ENCODE measurements around the gene TDRD7. TPM values are rescaled to one million over a fixed set of nuclear protein-coding genes. Genes with fewer than 3 reads are reported as not detected.

TDRD7 gene
- total and polyA plus RNA-seq, 9 of the 15 experiments (the other 6 are each of a cell fraction or from before 2014, with no cell fraction given): 2.2 to 7.7 (median 5.2) TPM

- no peak for TF ChIP-seq HLTF (IDR thresholded peaks at IDR 0.05)
Measured at GRCh38 chr9:97431549-97432143, 19.8 kb downstream of the TDRD7 start (continued).

GRCh38 chr9:97437051-97437600, 25.2 kb downstream of the TDRD7 start:
- intact Hi-C loops (cut with micrococcal nuclease) (no loop called here), in situ Hi-C loops (cut with MboI) (no loop called here)
- Histone ChIP-seq H3K9me1 (ENCODE audit: control insufficient read depth, insufficient read depth, low read length) (no peaks in the 10 kb centered on the region), H3K9ac (ENCODE audit: insufficient read depth in 1 of 2, low read depth in 2 of 2, low read length in 2 of 2) (no peak overlapping the region), H2AFZ (ENCODE audit: low read depth, low read length) (no peak overlapping the region), H3K27me3 (ENCODE audit: control insufficient read depth in 2 of 2, insufficient read depth in 2 of 2, low read length in 2 of 2) (no peaks in the 10 kb centered on the region), H3K4me3 (no peak overlapping the region), H4K20me1 (replicated peaks; ENCODE audit: control insufficient read depth, insufficient read depth, low read length) (no peaks in the 10 kb centered on the region), H3K79me2 (ENCODE audit: control insufficient read depth, insufficient read depth, low read length) (no peaks in the 10 kb centered on the region), H3K4me1 (replicated peaks in 1 of 2; ENCODE audit: control insufficient read depth in 2 of 2, insufficient read depth in 2 of 2, low read length in 2 of 2) (no peaks in the 10 kb centered on the region), H3K9me3 (replicated peaks; ENCODE audit: control insufficient read depth, insufficient read depth, low read depth, low read length) (no peaks in the 10 kb centered on the region), H3K4me2 (ENCODE audit: insufficient read depth, low read length) (no peak overlapping the region), H3K36me3 (ENCODE audit: control insufficient read depth, insufficient read depth, low read length) (no peaks in the 10 kb centered on the region), H3K27ac (ENCODE audit: extremely low read depth, low read depth, low read length) (no peak overlapping the region)
- ChIA-PET POLR2A (interaction anchor here (0.6 to 0.7 kb wide), 2 partner anchors 17 to 22 kb away, joined by 3 read pairs; no protein-coding TSS in a partner anchor), CTCF (ENCODE audit: low intra/inter-chr PET ratio) (no interaction called here)
- no peak for DNase-seq (ENCODE audit: extremely low read depth in 1 of 4, low spot score in 3 of 4)
- no peak for FAIRE-seq
- no peak for TF ChIP-seq SREBF2 (CRISPR knock-in tag; IDR thresholded peaks at IDR 0.05)
- no peak for TF ChIP-seq FOXO4 (CRISPR knock-in tag; IDR thresholded peaks at IDR 0.05)
- no peak for TF ChIP-seq ZNF324 (CRISPR knock-in tag; IDR thresholded peaks at IDR 0.05)
- TF ChIP-seq CSDE1 (IDR thresholded peaks at IDR 0.05): no peak
- TF ChIP-seq ETV1 (tag; conservative IDR thresholded peaks at IDR 0.05; ENCODE audit: low read depth): no peak
- no peak for TF ChIP-seq JUND (IDR thresholded peaks at IDR 0.05; ENCODE audit: borderline replicate concordance, low read depth, low read length)
- TF ChIP-seq JUND (tag; IDR thresholded peaks at IDR 0.05; ENCODE audit: borderline replicate concordance, low read depth, low read length): no peak
- TF ChIP-seq CLOCK (CRISPR knock-in tag; IDR thresholded peaks at IDR 0.05; ENCODE audit: borderline replicate concordance): no peak
- TF ChIP-seq THRAP3 (IDR thresholded peaks at IDR 0.05; ENCODE audit: borderline replicate concordance): no peak
- no peak for TF ChIP-seq ZNF785 (CRISPR knock-in tag; IDR thresholded peaks at IDR 0.05)
- TF ChIP-seq L3MBTL2 (IDR thresholded peaks at IDR 0.05): no peak
- no peak for TF ChIP-seq ZNF224 (CRISPR knock-in tag; IDR thresholded peaks at IDR 0.05)
- TF ChIP-seq PCBP2 (IDR thresholded peaks at IDR 0.05; ENCODE audit: low read depth, low read length, poor library complexity, severe bottlenecking): no peak
- TF ChIP-seq ZFX (CRISPR knock-in tag; IDR thresholded peaks at IDR 0.05): no peak
- no peak for TF ChIP-seq ZNF75A (CRISPR knock-in tag; IDR thresholded peaks at IDR 0.05)
- no peak for TF ChIP-seq GATA2 (CRISPR knock-in tag; IDR thresholded peaks at IDR 0.05)
- WGBS (ENCODE audit: insufficient coverage, low coverage, missing lambda C conversion rate): 56% methylated on average over 1 of the region's 1 CpG
- no TSS peak for BruUV-seq (replicated peaks)
- no peak for ATAC-seq

Measured in K562 (cell line).